HL-60/S4 (cell line): ENCODE results near the gene WSCD1.

ENCODE experiments used
- in situ Hi-C: fragments of 300-500 bp; cut with MboI; formaldehyde crosslinking; loops from 2 replicates; pipeline ENCODE4 v1.14.3; 2022; ENCODE audit warnings: low sequenced_read_pairs

The WSCD1 gene

DNA sequence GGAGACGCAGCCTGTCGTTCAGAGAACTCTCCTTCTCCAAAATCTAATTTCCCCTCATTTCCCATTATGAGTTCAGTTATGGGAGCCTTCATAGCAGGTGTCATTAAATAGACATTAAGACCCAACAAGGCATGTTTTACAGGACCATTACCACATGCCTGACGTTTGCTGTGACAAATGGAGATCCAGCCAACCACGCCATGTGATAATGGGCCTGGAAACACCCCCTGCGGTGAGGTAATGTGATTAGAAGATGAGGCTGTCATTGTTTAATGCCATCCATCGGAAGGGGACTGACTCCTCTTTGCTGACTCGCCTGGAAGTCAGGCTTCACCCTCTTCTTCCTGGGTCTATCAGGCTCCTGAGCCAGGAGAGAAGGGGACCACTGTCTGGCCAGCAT is 76.9 kb downstream of the WSCD1 start:
- in situ Hi-C loops: no loop called here

DNA sequence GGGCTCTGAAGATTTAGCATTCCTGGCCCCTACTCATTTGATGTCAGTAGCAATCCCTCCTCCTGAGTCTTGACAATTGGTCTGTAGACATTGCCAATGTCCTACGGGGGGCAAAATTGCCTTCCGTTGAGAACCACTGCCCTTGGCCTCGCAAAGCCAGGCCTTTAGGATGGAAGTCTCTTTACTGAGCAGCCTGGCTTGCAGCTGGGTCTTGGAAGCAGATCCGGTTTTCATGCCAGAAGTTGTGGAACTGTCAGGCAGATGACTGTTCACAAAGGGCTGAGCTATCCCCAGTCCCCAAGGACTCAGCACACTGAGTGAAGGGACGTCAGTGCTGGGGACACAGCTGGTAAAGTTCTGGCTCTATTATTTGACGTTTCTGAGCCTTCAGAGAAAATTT is 83.2 kb downstream of the WSCD1 start:
- in situ Hi-C loops: no loop called here

DNA sequence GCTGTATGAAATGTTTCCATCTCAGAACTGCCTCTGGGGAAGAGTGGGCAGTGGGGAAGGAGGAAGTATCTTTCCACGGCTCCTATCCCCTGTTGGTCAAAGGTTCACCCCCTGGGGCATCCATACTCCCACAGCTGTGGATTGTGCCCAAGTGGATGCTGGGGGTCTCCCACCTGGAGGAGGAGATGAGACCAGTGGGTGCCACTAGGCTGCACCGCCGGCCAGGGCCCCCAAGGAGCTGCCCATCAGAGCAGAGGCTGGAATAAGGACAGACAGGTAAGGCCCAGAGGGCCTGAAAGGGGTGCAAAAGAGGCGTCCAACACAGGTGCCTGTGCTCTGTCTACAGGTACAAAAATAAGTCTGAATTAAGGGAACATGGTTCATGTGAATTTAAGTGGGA is 87.5 kb downstream of the WSCD1 start:
- in situ Hi-C loops: no loop called here

DNA sequence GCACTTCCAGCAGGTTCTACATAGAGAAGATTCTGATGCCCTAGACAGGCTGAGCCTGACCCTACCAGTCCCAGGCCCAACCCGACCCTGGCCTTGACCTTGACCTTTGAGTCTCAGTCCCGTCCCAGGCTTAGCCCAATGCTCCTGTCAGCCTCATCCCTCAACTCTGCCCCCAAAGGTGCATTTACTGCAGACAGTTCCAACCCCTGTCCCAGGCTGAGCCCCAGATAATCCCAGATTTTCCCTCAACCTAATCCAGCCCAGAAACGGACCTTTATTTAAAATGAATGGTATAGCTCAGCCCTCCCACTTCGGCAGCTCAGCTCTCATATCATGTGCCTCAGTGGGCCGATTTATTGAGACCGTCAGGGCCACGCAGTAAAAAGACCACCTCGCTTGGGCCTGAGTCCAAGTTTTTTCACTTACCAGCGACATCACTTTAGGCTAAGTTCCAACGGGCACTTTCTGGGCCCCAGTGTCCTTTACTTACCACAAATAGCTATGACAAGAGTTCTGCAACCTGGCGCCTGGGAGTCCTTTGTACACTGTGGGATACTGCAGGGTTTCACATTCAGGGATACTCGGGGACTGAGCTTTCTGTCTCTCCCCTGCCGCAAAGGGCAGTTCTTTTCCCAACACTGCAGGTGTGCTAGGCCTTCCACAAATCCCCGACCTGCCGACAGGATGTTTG is 89.5 kb downstream of the WSCD1 start:
- in situ Hi-C loops: no loop called here

DNA sequence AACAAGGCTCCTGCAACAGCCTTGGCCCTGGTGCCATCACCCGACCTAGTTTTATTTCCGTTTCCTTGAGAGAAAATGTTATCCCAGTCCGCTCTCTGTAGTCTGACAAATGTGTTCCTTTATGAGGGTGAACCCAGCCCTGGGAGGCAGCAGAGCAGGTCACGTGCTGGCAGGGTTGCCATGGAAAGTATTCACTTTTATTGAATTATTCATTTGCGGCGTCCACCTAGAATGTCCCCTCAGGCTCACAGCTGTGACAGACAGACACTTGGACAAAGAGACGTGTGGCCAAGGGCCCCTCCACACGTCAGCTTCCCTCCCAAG is 90.0 kb downstream of the WSCD1 start:
- in situ Hi-C loops: no loop called here

DNA sequence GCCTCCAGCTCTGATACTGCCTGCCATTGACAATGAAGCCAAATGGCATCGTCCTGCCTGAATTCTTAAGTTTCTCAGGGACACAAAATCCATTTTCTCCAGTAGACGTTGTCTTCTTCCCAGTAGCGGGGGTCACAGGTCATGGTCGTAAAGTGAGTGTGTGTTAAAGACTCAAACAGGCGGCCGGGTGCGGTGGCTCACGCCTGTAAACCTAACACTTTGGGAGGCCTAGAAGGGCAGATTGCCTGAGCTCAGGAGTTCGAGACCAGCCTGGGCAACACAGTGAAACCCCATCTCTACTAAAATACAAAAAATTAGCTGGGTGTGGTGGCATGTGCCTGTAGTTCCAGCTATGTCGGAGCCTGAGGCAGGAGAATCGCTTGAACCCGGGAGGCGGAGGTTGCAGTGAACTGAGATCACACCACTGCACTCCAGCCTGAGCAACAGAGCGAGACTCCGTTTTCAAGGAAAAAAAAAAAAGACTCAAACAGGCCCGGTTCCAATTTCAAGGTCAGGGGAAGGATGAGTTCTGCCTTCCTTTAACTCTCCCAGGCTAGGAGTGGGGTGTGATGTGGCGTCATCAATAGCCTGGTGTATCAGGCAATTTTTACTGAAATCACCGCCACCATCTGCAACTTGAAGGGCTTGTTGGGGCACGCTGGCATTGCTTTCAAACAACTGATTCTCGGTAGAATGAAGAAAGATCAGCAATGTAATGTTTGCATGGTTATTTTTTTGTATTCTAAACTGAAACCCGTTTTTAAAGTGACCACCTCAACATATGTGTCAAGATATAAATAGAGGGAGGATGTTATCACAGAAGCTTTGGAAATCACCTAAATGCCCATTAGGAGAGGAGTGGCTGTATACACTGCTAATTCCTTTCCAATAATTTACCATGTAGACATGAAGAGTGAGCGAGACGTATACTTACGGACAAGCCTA is 91.0 kb downstream of the WSCD1 start:
- in situ Hi-C loops: no loop called here

DNA sequence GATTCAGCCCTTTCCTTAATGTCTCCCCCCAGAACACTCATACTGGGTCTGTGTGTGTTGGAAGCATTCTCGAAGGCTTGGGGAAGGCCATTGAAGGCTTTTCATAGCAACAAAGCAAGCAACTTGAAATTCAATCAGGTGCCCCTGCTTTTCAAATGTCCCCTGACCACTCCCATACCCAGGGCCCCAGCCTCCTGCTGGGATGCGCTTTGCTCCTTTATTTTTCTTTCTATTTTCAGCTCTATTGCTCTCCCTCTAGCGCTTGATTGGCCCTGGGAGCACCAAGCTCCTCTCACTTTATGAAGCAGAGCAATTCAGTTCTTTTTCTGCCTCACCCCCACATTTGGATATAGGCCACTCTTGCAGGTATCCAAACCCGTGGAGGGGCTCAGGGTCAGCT is 92.0 kb downstream of the WSCD1 start:
- in situ Hi-C loops: no loop called here

DNA sequence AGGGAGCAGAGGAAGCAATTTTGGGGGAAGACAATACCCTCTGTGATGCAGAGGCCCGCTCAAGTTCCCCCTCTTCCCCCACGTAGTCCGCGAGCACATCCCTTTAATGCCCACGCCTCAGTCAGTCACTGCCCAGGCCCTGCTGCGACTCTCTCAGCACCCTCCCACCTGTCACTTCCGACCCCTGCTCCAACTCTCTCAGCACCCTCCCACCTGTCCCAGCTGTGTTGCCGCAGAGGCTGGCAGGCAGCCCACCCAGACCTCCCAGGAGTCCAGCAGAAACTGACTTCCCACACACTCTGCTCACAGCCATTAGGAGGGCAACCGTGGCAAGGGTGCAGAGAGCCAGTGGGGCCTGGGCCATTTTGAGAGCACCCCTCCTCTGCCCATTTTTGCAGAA is 92.7 kb downstream of the WSCD1 start:
- in situ Hi-C loops: no loop called here

DNA sequence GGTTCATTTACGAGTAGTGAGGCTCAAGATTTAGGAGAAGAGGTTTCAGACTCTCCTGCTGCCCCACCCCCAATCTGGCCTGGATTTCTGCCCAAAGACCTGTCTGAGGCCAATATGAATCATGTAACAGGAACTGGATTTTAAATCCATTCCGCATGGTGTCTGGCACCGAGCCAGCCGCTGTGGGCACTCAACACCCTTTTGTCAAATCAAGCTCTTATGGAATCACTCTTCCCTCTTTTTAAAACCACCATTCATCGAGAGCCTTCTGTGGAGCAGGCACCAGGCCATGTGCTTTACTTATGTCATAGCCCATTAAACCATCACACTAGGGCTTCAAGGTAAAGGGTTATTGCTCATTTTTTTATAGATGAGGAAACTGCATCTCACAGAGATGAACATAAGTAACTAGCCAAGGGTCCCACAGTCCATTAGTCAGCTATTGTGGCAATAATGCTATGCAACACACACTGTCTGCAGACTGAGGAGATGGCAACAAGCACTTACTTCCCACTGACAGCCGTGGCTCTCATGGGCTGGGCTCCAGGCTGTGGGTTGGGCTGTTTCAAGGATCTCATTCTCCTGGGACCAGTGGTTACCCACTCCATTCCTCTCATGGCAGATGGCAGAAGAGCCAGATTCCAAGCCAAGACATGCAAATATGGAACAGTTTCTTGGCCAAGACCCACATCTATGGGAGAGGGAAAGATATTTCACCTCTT is 93.6 kb downstream of the WSCD1 start:
- in situ Hi-C loops: no loop called here

DNA sequence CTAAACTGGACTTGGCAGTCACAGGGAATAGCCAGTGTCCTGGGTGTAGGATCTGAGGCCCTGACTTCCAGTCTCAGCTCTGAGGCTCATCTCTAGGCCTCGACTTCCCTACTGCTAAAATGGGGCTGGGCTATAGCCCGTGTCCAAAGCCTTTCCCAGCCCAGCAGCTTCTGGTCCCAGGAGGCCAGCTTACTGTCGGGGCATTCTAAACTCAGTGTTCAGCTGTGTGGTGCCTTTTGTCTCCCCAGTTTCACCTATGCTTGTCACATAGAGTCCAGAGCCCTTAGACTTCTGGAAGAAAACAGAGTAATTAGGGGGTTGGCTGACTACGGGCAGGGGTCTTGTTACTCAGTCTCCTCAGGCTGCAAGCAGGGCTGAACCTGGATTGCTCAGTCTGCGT is 94.8 kb downstream of the WSCD1 start:
- in situ Hi-C loops: no loop called here

DNA sequence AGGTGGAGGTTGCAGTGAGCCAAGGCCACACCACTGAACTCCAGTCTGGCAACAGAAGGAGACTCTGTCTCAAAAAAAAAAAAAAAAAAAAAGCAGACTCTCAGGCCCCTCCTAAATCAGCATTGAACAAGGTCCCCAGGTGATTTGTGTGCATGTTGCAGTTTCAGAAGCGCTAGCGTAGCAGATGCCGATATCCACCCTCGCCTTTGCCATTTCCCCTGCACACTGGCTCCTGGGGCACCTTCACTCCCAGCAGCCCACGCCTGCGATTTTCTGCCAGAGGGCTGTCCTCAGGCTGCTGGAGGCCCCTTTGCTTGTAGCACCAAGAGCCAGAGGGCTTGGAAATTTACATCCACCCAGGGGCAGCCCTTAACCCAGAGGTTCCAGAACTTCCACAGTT is 95.6 kb downstream of the WSCD1 start:
- in situ Hi-C loops: no loop called here

DNA sequence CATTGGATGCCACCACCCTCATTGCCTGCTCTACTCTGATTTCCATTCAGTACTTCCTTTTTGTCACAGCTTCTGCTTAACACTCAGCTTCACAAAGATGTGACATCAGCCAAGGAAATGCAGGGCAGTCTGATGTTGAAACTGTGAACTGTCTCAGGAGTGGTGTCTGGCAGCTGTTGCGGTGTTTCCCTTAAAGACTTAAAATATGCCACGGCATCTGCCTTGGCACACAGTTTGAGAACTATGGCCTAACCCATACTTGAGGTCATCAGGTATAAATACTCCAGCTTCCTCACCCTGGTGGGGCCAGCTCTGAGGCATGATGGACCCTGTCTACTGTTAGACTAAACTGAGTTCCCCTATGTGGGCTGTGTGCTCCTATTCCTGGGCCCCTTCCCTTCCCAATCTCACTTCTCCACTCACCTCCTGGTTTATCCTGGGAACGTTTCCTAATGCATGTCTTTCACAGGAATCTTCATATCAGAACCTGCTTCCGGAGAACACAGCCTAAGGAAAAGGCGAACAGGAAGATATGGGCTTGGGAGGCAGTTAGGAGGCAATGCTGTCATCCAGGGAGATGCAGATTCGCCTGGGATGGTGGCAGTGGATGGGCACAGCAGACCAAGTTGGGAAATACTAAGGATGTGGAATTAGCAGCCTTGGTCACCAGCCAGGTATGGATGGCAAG is 96.5 kb downstream of the WSCD1 start:
- in situ Hi-C loops: no loop called here

DNA sequence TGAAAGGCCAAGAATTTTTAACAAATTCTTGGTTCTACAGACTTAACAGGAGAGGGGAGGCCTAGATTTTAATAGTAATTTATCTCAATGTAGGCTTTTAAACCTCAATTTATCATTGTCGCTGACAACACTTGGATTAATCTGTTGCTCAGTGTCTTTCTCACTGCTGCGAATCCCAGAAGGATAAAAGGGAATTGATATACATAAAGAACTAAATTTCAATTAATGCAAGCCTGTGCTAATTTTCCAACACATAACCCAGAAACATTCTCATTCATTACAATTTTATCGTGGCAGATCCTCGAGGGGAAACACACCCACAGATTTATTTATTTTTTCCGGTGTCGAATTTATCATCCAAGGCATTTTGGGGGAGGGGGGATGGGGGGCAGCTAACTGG is 98.1 kb downstream of the WSCD1 start:
- in situ Hi-C loops: no loop called here

DNA sequence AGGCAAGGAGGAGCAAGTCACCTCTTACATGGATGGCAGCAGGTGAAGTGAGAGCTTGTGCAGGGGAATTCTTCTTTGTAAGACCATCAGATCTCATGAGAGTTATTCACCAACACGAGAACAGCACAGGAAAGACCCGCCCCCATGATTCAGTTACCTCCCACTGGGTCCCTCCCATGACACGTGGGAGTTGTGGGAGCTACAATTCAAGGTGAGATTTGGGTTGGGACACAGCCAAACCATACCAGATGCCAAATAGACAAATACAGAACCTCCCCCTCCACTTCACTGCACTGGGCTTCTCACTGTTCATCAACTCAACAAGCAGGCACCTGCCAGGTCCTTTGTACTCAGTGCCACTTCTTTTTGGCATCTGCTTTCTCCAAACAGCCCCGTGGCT is 100.2 kb downstream of the WSCD1 start:
- in situ Hi-C loops: no loop called here

DNA sequence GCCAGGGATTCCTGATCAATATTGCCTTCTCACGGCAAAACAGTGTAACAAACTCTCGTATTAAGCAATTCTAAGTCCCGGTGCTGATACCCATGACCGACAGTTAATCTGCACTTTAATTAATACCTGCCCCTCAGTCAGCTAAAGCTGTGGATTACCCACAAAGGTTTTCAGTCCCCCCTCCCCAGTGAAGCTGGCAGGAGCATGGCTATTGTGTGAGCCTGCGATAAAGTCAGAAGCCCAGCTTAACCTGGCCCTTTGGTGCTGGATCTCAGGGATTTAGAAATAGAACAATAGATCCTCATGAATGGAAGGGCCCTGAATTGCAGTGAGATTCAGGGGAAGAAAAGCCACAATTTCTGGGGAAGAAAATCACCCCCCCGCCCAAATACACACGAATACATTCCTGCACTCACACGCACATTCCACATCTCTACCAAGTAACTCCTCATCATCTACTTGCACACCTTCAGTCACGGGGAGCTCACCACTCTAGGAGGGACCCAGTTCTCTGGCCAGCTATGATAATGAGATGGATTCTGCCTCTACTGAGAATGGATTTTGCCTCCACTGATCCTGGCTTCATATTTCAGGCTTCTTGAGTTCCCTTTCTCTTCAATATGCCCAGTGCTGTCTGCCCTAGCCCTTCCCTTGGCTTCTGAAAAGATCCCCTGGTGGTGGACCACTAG is 102.6 kb downstream of the WSCD1 start:
- in situ Hi-C loops: no loop called here

DNA sequence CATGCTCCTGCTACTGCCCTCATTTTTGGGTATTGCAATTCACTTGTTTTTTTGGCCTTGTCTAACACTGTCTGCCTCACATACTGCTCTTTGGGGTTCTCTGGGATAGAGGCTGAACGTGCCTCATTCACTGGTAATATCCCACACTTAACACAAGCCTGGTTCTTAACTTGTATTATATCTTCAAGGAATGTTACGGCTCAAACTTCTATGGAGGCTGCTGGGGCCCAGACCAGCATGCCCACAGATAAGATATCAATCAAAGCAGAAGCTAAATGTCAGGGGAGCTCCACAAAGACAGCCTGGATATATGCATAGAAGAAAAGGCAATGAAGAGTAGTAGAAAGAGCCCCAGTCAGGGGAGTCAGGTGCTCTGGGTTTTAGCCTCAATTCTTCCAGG is 103.5 kb downstream of the WSCD1 start:
- in situ Hi-C loops: no loop called here
